DMS114 treated with DMSO at 0.1 percent for 48 hours (cell line): ENCODE results near the gene FGGY.
A peak's percentile ranks its signal among the peaks of the same experiment; 100 is the strongest.

ENCODE experiments used
- DNase-seq: peaks from one replicate; lab custom pipeline; 2025; ENCODE audit not compliant: unreplicated experiment; lab: John Stamatoyannopoulos, UW

FGGY gene

GRCh38 chr1:59751004-59751395 lies 454.1 kb downstream of the FGGY start:
- DNase-seq, result no peak

DNA sequence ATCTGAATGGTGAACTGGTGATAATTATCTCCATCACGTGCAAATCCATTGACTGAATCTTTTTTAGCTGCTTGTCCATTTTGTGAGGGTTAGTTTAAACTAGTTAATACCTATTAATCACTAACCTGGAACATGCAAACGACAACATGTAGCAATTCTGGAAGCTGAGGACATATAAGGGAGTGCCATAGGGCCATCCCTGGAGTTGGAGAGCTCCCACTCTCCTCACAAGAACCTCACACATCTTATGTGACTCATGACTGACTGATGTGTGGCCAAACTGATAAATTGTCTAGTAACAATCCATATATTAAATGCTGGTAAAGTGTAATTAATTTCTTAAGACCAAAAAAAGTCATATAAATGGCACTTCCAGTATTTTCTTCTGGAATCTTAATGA lies 454.9 kb downstream of the FGGY start:
- no peak for DNase-seq

DNA sequence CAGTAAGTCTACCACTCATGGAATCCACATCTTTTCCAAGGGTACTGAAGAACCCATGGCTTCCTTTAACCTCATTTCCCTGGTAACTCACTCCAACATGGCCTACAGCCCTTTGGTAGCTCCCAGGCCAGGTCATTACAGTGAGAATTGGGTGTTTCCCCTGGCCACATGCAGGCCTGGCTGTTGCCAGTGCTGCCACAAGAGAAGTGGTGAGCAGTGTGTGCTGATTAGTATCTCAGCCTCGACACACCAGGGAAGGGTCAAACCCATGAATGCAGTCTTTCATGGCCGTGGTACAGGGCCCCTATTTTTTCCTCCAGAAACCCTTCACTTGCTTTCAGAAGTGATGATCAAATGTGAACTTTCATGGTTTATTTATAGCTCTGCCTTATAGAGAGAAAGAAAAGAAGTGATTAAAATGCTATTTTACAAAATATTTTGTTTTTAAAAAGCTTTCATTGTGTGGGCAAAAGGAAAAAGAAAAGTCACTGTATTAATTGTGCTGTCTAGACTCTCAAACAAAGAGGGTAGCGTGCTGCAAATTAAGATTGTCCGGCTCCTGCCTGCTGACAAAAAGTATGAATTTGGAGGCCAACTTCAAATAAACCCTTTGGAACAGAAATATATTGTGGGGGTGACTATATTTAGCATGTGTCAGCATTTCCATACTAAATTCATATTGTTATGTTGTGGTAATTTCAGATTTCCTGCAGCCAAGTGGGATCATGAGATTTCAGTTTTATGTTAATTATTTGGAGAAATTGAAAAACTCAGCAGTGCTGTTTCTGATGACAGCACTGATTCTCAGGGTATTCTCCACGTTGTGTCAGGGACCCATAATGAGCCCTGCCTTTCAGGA lies 455.9 kb downstream of the FGGY start:
- DNase-seq, result no peak

GRCh38 chr1:59755069-59755685 lies 458.3 kb downstream of the FGGY start:
- DNase-seq, result no peak

GRCh38 chr1:59757197-59757747 lies 460.4 kb downstream of the FGGY start:
- DNase-seq, result no peak

- DNase-seq, result peak; percentile 67
These were observed 462.4 kb downstream of the FGGY start for GRCh38 chr1:59759156-59759925.

- no peak for DNase-seq
These were observed 464.5 kb downstream of the FGGY start for GRCh38 chr1:59761443-59761842.

GRCh38 chr1:59763418-59763817 lies 466.5 kb downstream of the FGGY start:
- DNase-seq, result no peak

DNA sequence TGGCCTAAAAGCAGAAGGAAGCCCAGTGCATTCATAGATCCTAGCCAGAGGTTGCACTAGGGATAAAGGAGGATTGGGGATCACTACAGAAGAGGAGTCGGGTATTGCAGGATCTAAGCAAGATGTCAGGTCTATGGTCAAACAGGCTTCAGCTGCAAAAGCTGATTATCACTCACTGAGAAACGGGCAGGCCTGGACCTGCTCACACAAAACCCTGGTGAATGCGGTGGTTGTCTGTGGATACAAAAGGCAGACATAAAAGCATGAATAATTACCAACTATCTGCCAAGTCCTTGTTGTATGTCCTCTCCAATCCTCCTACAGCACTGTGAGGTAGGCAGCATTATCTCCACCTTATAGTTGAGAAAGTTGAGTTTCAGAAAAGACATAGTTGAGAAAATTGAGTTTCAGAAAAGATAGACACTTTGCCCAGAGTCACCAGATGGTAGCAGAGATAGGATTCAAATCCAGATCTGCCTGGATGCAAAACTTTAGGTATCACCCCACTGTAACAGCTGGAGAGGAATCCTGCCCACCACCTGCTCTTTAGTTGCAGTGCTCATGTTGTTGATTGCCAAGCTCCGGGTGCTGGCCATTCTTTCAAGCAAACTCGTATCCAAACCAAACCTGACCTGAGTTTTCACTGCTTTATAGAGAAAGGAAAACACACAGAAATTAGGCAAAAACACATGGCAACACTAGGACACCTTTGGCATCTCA lies 468.3 kb downstream of the FGGY start:
- DNase-seq, result no peak

- DNase-seq, result no peak
These were observed 469.4 kb downstream of the FGGY start for GRCh38 chr1:59766227-59766855.

DNA sequence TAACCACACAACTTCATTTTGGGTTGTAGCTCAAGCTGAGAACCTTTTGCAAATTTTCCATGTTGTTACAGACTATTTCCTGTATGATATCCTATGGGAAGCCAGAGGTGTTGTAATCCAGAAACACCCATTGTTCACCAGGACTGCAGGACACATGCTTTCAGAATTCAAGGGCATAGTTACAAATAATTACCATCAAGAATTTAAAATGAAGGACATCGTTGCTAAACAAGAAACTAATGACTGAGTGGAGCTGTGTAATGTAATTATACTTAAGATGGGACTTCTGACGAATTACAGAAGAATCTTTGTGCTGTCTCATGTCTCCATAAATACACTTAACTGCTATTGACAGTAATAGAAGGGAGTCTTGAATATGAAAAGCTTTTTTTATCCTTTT lies 470.2 kb downstream of the FGGY start:
- DNase-seq, result no peak

DNA sequence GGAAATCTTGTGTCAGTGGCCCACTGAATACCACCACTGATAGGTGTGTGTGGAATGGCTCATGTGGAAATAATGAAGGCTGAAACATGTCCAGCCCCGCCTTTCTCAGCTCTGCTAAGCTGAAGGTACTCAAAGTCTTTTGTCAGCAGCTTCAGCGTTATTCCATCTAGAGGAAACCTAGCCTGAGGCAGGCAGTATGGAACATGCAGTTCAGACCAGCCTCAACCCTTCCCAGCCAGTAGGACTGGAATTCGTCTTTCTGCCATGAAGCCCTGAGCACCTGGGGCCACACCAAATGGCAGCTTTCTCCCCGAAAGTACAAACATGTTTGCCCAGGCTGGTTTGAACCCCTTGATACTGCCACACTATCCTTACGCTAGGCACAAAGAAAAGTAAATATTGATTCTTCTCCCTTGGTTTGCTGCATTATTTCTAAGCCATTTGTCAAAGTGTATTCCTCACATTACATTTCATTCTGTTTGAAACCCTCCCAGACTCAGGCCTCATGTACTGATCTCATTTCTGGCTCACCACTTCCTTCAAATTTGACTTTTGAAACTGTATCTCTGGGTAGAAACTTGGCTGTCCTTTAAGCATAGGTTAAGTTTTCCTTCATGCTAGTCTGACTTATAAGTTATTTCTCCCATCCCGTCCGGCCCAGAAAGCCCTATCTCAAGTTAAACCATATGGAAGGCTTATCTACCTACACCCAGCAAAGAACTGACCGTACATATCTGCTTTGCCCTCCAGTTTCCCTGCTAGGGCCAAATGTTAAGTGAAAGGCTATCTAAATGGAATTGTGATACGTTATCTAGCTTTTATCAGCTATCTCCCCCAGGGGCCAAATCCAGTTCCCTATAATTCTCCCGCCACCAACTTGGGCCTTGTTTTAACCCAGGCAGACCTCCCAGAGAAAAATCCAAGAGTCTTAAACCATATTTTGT lies 472.2 kb downstream of the FGGY start:
- DNase-seq, result no peak

GRCh38 chr1:59769736-59770095 lies 472.8 kb downstream of the FGGY start:
- DNase-seq, result no peak

- DNase-seq, result no peak
These were observed 474.5 kb downstream of the FGGY start for GRCh38 chr1:59771361-59771760.

- no peak for DNase-seq
These were observed 478.6 kb downstream of the FGGY start for GRCh38 chr1:59775480-59775879.

GRCh38 chr1:59776960-59777852 lies 480.3 kb downstream of the FGGY start:
- DNase-seq, result no peak

- no peak for DNase-seq
These were observed 483.1 kb downstream of the FGGY start for GRCh38 chr1:59779949-59780348.

DNA sequence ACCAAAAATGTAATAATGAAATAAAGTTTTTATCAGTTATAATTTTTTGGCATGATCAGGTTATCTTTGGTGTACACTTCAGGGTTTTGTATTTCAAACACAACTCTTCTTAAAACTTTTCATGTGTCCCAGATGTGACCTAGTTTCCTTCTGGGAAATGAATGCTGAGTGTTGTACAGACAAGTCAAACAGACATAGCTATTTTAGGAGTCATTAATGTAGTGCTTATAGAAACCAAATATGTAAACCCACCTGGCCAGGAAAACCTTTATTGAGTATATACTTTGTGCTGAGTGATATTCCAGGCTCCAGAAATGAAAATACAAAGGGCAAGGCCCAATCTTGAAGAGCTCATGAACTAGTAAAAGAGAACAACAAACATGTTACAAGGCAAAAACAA lies 491.9 kb downstream of the FGGY start:
- DNase-seq, result no peak
